ENCODE data around the gene ANKS1B. TPM values are rescaled to one million over a fixed set of nuclear protein-coding genes. Genes with fewer than 3 reads are reported as not detected.

The ANKS1B gene
- polyA plus RNA-seq, 6 donors from 2014 or later: not detected

GRCh38 chr12:99140017-99140720 lies 844.6 kb downstream of the ANKS1B start:
- Mint-ChIP-seq H3K27ac (no peak overlapping the region), H3K4me1 (no peaks in the 10 kb centered on the region), H3K9me3 (peaks cover 5 to 19% (median 8%) of the 10 kb centered on the region in 7 donors), H3K36me3 (no peaks in the 10 kb centered on the region), H3K27me3 (peaks cover 0 to 4% (median 2%) of the 10 kb centered on the region in 3 donors), H3K4me3 (no peak overlapping the region)
- no peak for DNase-seq
- ATAC-seq (ENCODE audit: low read depth in 2 of 2): no peak

GRCh38 chr12:99138393-99138792 lies 846.3 kb downstream of the ANKS1B start:
- ATAC-seq (ENCODE audit: low read depth in 2 of 2): no peak
- Mint-ChIP-seq H3K27me3 (no peaks in the 10 kb centered on the region), H3K4me1 (no peaks in the 10 kb centered on the region)

GRCh38 chr12:99137124-99137855 lies 847.4 kb downstream of the ANKS1B start:
- no peaks in the 10 kb centered on the region for H3K4me1 Mint-ChIP-seq
- no peak overlapping the region for H3K27ac Mint-ChIP-seq
- peaks cover 4 to 14% (median 5%) of the 10 kb centered on the region in 7 donors for H3K9me3 Mint-ChIP-seq
- no peak overlapping the region for H3K4me3 Mint-ChIP-seq
- H3K36me3 Mint-ChIP-seq: no peaks in the 10 kb centered on the region
- ATAC-seq (ENCODE audit: low read depth in 2 of 2): no peak
- DNase-seq: no peak
- no peaks in the 10 kb centered on the region for H3K27me3 Mint-ChIP-seq

More at GRCh38 chr12:99138393-99138792, 846.3 kb downstream of the ANKS1B start:
- Mint-ChIP-seq H3K27ac (no peak overlapping the region), H3K4me3 (no peak overlapping the region), H3K9me3 (peaks cover 4 to 14% (median 5%) of the 10 kb centered on the region in 7 donors), H3K36me3 (no peaks in the 10 kb centered on the region)
- no peak for DNase-seq

GRCh38 chr12:99136516-99136915 lies 848.2 kb downstream of the ANKS1B start:
- Mint-ChIP-seq H3K36me3 (no peaks in the 10 kb centered on the region), H3K4me3 (no peak overlapping the region), H3K27ac (no peak overlapping the region), H3K27me3 (no peaks in the 10 kb centered on the region), H3K9me3 (peaks cover 4 to 10% (median 5%) of the 10 kb centered on the region in 7 donors), H3K4me1 (no peaks in the 10 kb centered on the region)
- ATAC-seq (ENCODE audit: low read depth in 2 of 2) (no peak), DNase-seq (no peak)

- H3K4me3 Mint-ChIP-seq: no peak overlapping the region
- H3K4me1 Mint-ChIP-seq: no peaks in the 10 kb centered on the region
- no peak overlapping the region for H3K27ac Mint-ChIP-seq
- H3K27me3 Mint-ChIP-seq: no peaks in the 10 kb centered on the region
- ATAC-seq (ENCODE audit: low read depth in 2 of 2): no peak
- no peak for DNase-seq
- peaks cover 0 to 10% (median 4%) of the 10 kb centered on the region in 7 donors for H3K9me3 Mint-ChIP-seq
- H3K36me3 Mint-ChIP-seq: no peaks in the 10 kb centered on the region
Measured at GRCh38 chr12:99135376-99135775, 849.4 kb downstream of the ANKS1B start.

GRCh38 chr12:99133401-99133800 lies 851.3 kb downstream of the ANKS1B start:
- Mint-ChIP-seq H3K27ac (no peak overlapping the region), H3K36me3 (no peaks in the 10 kb centered on the region), H3K4me3 (no peak overlapping the region), H3K27me3 (no peaks in the 10 kb centered on the region), H3K4me1 (no peaks in the 10 kb centered on the region), H3K9me3 (peaks cover 0 to 8% (median 4%) of the 10 kb centered on the region in 7 donors)
- DNase-seq (no peak), ATAC-seq (ENCODE audit: low read depth in 2 of 2) (no peak)

- no peak for DNase-seq
- no peak overlapping the region for H3K27ac Mint-ChIP-seq
- ATAC-seq (ENCODE audit: low read depth in 2 of 2): no peak
- no peaks in the 10 kb centered on the region for H3K36me3 Mint-ChIP-seq
- H3K4me3 Mint-ChIP-seq: no peak overlapping the region
- H3K4me1 Mint-ChIP-seq: no peaks in the 10 kb centered on the region
- no peaks in the 10 kb centered on the region for H3K27me3 Mint-ChIP-seq
- peaks cover 0 to 8% (median 0%) of the 10 kb centered on the region in 7 donors for H3K9me3 Mint-ChIP-seq
Measured at GRCh38 chr12:99131751-99132199, 853.0 kb downstream of the ANKS1B start.

- ATAC-seq (ENCODE audit: low read depth in 2 of 2): no peak
- no peak for DNase-seq
- Mint-ChIP-seq H3K9me3 (peaks cover 0 to 8% (median 0%) of the 10 kb centered on the region in 7 donors), H3K4me1 (no peaks in the 10 kb centered on the region), H3K27me3 (no peaks in the 10 kb centered on the region), H3K4me3 (no peak overlapping the region), H3K27ac (no peak overlapping the region), H3K36me3 (no peaks in the 10 kb centered on the region)
Measured at GRCh38 chr12:99130808-99131553, 853.8 kb downstream of the ANKS1B start.

GRCh38 chr12:99128246-99128802 lies 856.4 kb downstream of the ANKS1B start:
- Mint-ChIP-seq H3K36me3 (no peaks in the 10 kb centered on the region), H3K4me1 (no peaks in the 10 kb centered on the region), H3K4me3 (no peak overlapping the region), H3K27me3 (no peaks in the 10 kb centered on the region), H3K27ac (no peak overlapping the region), H3K9me3 (peaks cover 0 to 5% (median 0%) of the 10 kb centered on the region in 7 donors)
- DNase-seq (no peak), ATAC-seq (ENCODE audit: low read depth in 2 of 2) (no peak)

GRCh38 chr12:99122959-99123358 lies 861.8 kb downstream of the ANKS1B start:
- Mint-ChIP-seq H3K4me3 (no peak overlapping the region), H3K9me3 (peaks cover 0 to 2% (median 0%) of the 10 kb centered on the region in 7 donors), H3K27ac (no peak overlapping the region), H3K4me1 (no peaks in the 10 kb centered on the region), H3K36me3 (no peaks in the 10 kb centered on the region), H3K27me3 (no peaks in the 10 kb centered on the region)
- ATAC-seq (ENCODE audit: low read depth in 2 of 2) (no peak), DNase-seq (no peak)

- H3K4me1 Mint-ChIP-seq: no peaks in the 10 kb centered on the region
- H3K36me3 Mint-ChIP-seq: no peaks in the 10 kb centered on the region
Measured at GRCh38 chr12:99122496-99122895, 862.2 kb downstream of the ANKS1B start.

GRCh38 chr12:99121546-99121945 lies 863.2 kb downstream of the ANKS1B start:
- ATAC-seq (ENCODE audit: low read depth in 2 of 2) (no peak), DNase-seq (no peak)
- no peak overlapping the region for H3K4me3 Mint-ChIP-seq
- no peaks in the 10 kb centered on the region for H3K36me3 Mint-ChIP-seq
- H3K27me3 Mint-ChIP-seq: no peaks in the 10 kb centered on the region
- peaks cover 0 to 2% (median 0%) of the 10 kb centered on the region in 7 donors for H3K9me3 Mint-ChIP-seq
- no peak overlapping the region for H3K27ac Mint-ChIP-seq
- H3K4me1 Mint-ChIP-seq: no peaks in the 10 kb centered on the region

More at GRCh38 chr12:99122496-99122895, 862.2 kb downstream of the ANKS1B start:
- no peaks in the 10 kb centered on the region for H3K27me3 Mint-ChIP-seq
- peaks cover 0 to 2% (median 0%) of the 10 kb centered on the region in 7 donors for H3K9me3 Mint-ChIP-seq
- ATAC-seq (ENCODE audit: low read depth in 2 of 2) (no peak), DNase-seq (no peak)
- H3K27ac Mint-ChIP-seq: no peak overlapping the region
- H3K4me3 Mint-ChIP-seq: no peak overlapping the region

- H3K4me1 Mint-ChIP-seq: no peaks in the 10 kb centered on the region
- H3K36me3 Mint-ChIP-seq: no peaks in the 10 kb centered on the region
- DNase-seq (no peak), ATAC-seq (ENCODE audit: low read depth in 2 of 2) (no peak)
- H3K27ac Mint-ChIP-seq: no peak overlapping the region
- H3K9me3 Mint-ChIP-seq: peaks cover 0 to 5% (median 0%) of the 10 kb centered on the region in 7 donors
- no peak overlapping the region for H3K4me3 Mint-ChIP-seq
- H3K27me3 Mint-ChIP-seq: no peaks in the 10 kb centered on the region
Measured at GRCh38 chr12:99119943-99120342, 864.8 kb downstream of the ANKS1B start.

Data from naive B cell (primary cell).